Astrocyte (in vitro differentiated cells and primary cell): ENCODE results near the gene SPATA25.

ENCODE experiments used
- EZH2 ChIP-seq: IDR thresholded peaks from 2 replicates; pipeline ENCODE4 v1.6.1; 2012; ENCODE audit warnings: mild to moderate bottlenecking, low read length, inconsistent platforms; ENCODE audit not compliant: insufficient read depth
- TF ChIP-seq, protein P1 (sequence below): IDR thresholded peaks from 2 replicates; pipeline ENCODE4 v1.5.1; 2011; ENCODE audit warnings: low read depth, mild to moderate bottlenecking, inconsistent platforms, low read length, moderate library complexity; ENCODE audit not compliant: insufficient read depth

- TF ChIP-seq, protein P1, sequence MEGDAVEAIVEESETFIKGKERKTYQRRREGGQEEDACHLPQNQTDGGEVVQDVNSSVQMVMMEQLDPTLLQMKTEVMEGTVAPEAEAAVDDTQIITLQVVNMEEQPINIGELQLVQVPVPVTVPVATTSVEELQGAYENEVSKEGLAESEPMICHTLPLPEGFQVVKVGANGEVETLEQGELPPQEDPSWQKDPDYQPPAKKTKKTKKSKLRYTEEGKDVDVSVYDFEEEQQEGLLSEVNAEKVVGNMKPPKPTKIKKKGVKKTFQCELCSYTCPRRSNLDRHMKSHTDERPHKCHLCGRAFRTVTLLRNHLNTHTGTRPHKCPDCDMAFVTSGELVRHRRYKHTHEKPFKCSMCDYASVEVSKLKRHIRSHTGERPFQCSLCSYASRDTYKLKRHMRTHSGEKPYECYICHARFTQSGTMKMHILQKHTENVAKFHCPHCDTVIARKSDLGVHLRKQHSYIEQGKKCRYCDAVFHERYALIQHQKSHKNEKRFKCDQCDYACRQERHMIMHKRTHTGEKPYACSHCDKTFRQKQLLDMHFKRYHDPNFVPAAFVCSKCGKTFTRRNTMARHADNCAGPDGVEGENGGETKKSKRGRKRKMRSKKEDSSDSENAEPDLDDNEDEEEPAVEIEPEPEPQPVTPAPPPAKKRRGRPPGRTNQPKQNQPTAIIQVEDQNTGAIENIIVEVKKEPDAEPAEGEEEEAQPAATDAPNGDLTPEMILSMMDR = no peak
- no peak for TF ChIP-seq EZH2
These were observed 10.3 kb upstream of the SPATA25 start for GRCh38 chr20:45897692-45898091.
